GM19240 (cell line): ENCODE measurements around the gene TTLL11.

ENCODE experiments used
- DNase-seq: peaks from one replicate; pipeline ENCODE4 v3.0.0; 2011; ENCODE audit warnings: low spot score; ENCODE audit not compliant: insufficient read length

The TTLL11 gene

DNA sequence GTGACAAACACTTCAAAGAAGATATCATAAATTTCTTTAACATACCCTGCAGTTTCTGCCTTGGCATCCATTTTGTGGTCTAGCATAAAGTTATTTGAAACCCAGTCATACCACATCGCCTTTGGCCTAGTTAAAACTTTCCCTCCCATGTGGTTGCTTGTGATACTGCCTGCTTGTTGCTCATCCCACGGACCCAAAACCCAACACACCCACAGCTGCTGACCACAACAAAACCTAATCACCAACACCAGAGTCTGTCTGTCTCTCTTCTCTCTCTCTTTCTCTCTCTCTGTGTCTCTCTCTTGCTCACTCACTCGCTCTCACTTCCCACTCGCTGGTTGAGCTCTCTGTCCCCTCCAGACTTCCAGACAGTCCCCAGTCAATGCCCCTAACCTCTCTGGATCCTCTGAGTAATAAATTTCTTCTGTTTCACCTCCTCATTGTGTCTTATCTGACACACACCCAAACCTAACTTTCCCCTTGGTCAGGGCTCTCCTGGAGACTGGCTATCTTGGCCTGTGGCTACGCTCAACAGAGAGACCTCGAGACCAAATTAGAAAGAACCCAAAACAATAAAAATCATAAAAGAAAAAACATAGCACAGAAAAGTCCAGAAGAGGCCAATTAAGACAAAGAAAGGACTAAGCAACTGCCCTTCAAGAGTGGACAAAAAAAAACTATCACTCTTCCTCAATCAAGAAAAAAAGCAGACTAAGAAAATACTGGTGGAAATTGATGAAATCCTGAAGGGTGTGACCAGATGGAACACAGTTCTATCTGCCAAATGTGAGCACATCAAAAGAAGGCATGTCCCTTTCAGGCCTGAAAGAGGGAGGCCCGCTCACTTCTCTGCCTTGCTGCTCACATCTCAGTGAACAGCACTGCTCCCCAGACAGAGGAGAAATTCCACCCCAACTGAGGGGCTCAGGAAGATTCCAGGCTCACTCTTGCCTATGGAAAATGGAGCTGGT is 41.5 kb downstream of the TTLL11 start:
- DNase-seq: no peak

DNA sequence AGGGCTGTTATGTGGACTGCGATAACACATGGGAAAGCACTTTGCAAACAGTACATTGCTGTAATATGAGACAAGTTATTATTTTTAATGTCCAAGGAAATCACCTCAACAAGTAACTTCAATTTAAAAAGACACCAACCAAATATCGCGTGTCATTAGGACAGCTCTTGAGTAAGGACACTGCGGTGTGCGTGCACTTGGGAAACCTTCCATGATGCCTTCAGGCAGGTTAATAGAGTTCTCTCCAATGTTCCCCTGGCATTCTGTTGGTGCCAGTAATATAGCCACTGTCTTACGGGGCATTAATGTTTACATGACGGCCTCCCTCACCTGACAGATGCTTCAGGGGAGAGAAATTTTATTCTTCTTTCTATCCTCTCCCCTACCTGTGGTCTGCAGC is 42.9 kb downstream of the TTLL11 start:
- DNase-seq: no peak

DNA sequence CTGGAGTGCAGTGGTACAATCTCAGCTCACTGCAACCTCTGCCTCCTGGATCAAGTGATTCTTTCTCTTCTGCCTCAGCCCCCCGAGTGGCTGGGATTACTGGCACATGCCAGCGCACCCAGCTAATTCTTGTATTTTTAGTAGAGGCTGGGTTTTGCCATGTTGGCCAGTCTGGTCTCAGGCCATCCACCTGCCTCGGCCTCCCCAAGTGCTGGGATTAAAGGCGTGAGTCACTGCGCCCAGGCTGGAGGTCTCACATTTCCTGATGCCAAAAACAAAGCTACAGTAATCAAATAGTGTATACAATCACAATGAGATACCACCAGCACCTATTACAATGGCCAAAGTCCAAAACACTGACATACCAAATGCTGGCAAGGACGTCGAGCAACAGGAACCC is 51.1 kb downstream of the TTLL11 start:
- DNase-seq: no peak

DNA sequence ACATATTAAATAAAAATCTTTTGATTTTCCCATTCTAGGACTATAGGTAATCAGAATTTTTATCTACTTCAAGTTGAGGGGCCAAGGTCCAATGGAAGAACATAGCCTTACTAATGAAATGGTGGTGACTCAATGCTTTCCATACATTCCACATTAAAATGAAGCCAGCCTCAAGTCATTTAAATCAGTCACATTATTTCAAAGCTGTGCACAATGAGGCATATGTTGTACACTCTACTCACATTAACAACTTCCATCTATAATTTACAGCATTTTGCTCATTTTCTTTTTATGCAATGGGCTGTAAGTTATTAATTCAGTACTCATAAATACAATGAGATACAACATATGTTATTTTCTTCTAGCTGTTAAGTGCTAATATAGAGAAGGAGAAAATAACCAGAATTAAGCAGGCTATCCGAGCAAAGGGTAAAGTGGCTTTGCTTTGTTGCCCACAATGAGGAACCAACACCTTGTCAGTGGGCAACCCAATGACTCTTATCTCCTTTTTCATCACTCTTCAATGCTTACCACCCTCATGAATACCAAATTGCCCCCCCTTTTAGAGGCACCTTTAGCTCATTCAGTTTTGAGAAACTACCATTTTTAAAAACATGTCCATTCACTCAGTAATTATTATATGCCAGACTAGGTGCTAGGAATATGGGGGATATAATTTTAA is 52.4 kb downstream of the TTLL11 start:
- DNase-seq: no peak

DNA sequence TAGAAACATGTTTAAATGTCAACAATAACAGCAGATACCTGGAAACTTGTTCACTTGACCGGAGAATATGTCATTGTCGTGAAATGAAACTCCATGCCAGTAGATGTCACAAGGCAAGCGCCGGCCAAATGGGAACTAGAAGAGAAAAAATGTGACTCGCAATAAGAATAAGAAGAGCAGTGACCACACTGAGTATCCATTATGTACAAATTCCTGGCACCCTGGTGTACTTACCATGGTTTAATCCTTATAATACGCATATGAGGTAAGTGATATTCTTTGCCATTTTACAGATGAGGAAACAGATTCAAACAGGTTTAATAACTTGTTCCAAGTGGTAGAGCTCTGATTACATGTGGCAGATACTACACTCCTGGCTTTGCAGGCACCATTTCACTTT is 53.9 kb downstream of the TTLL11 start:
- DNase-seq: no peak

DNA sequence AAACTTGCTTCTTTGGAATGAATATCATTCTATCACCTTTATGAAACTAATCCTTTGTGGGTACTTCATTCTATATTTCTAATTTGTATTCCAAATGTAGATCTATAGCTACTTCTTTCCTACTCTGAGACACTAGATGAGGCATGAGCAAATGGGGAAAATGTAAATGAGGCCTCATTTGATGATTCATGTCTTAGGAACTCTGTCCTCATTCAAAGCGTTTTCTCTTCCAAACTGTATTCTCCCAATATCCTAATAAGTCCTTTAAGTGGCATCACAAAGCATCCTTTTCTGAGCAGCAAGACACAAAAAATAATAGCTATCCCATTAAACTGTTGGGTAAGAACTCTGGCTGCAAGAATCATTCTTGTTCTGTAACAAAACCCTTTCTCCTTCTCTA is 56.1 kb downstream of the TTLL11 start:
- DNase-seq: no peak

DNA sequence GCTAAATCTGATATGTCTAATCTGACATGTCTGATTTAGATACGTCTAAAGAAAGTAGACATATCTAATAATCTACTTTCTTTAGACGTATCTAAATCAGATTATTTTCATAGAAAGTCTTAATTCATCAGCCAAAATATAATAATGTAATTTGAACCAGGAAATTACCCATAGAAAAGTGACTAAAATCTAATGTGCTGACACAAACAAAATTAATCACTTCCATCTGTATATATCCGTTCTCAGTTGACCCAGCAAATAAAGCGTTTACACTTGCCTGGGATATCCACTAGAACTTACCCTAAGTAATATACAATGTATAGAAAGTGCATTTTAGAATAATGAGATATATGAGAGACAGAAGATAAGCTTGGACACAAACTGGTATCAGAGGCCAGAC is 56.7 kb downstream of the TTLL11 start:
- DNase-seq: no peak

DNA sequence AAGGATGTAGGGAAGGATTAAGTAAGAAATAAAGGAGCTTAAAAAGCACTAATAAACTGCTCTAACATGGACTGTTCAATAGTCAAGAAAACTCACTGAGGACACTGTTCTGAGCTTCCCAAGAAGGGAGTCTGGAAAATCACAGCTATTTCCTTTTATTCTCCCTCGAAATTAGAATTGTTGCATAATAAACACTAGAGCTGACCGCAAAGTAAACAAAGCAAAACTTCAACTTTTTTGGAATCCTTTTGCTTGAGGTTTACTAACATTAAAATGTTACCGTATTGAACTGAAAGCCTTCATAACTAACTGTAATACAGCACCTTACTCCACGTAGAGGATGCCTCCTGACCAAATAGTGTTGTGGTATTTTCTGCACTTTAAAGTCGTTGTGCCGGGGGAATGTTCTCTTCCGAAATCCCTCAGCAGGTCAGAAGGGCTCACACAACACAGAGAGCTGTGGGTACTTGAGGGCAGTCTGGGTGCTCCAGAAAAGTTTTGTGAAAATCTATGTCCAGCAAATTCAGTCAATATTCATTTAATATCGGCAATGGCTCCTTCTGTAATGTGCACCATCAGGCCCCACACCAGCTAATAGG is 59.2 kb downstream of the TTLL11 start:
- DNase-seq: no peak

DNA sequence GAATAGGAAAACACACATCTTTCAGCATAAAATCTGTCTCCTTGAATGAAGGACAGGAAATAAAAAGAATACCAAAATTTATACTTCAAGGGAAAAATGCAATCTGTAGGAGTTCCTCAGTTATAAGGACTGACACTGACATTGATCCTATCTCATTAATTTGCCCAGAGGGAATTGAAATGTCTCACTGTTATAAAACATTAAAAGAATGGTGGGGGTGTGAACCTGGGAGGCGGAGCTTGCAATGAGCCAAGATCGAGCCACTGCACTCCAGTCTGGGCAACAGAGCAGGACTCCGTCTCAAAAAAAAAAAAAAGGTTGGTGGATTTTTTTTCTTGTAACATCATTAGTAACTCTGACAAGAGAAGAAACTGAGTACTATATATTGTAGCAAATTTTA is 60.8 kb downstream of the TTLL11 start:
- DNase-seq: no peak

DNA sequence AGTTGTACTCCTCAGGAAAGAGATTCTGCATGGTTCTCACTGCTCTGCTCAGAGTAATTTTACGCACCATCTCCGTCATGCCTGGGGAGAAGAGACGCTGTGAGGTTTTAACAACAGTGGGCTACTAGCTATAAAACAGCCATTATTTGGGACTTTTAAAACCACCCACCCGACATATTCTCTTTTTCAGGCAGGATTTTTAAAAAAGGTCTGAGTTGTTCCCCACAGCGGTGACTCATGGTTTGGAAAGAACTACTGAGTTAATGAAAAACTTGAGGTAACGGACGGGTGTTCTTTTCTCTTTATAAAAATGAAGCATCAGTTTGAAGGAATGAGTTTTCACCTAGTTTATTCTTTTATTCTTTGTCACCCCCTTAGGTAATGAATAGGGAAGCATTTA is 61.3 kb downstream of the TTLL11 start:
- DNase-seq: no peak

DNA sequence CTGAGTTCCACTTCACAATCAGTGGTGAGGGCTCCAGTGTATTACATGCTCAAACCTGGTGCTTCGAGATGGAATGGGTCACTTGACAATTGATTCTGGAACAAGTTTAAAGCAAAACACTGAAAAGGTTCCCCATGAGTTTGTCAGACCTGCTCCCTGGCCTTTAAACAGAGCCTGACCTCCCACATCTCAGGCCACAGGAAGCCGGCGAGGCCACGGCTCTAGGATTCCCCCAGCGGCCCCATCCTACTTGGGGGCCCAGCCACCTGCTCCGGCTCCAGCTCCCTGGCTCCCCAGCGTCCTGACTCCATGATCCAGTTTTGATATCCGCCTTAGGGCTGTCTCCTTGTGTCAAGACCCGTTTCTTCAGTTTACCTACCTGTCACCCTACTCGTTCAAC is 62.0 kb downstream of the TTLL11 start:
- DNase-seq: no peak

DNA sequence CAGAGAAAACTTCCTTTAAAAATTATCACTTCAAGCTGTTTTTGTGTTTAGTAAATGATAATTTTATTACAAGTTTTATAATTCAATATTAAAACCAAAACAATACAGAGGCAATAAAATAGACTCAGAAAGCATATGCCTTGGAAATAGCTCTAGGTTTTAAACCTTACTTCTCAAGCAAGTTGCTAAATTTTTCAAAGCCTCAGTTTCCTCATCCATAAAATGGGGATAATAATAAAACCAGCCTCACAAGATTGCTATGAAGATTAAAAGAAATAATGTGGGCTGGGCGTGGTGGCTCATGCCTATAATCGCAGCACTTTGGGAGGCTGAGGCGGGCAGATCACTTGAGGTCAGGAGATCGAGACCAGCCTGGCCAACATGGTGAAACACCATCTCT is 62.8 kb downstream of the TTLL11 start:
- no peak for DNase-seq

DNA sequence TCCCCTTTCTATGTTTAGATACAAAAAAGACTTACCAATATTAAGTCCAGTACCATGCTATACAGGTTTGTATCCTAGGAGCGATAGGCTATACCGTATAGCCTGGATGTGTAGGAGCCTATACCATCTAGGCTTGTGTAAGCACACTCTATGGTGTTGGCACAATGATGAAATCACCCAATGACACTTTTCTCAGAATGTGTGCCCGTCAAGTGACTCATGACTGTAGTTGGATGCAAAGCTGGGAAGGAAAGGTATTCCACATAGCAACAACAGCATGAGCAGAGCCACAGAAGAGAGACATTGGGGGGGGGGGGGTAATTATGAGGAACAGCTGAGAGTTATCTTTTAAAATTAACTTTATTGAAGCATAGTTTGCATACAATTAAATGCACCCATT is 63.2 kb downstream of the TTLL11 start:
- DNase-seq: no peak

DNA sequence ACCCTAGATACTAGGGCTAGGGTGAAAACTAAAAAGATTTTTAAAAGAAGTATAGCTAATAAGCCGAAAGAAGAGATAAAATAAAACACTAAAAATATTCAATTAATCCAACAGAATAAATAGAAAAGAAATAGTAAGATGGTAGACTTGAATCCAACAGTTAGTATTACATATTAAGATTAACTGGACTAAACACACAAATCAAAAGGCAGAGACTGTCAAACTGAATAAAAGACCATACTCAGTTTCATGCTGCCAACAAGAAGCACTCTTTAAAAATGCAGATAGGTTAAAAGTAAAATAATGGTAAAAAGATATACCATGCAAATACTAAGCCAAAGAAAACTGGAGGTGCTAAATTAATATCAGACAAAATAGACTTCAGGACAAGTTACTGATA is 65.0 kb downstream of the TTLL11 start:
- no peak for DNase-seq

DNA sequence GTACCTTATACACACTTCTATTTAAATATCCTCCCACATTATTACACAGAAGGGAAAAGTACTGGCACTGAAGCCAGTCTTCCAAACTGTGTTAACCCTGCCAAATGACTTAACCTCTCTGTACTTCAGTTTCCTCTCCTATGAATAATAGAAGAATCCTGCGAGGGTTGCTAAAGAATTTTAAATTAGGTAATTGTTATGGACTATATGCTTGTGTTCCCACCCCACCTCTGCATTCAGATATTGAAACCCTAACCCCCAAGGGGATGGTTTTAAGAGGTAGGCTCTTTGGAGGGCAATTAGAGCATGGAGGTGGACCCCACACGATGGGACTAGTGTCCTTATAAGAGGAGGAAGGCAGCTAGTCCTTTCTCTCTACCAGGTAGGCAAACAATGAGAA is 72.7 kb downstream of the TTLL11 start:
- no peak for DNase-seq

DNA sequence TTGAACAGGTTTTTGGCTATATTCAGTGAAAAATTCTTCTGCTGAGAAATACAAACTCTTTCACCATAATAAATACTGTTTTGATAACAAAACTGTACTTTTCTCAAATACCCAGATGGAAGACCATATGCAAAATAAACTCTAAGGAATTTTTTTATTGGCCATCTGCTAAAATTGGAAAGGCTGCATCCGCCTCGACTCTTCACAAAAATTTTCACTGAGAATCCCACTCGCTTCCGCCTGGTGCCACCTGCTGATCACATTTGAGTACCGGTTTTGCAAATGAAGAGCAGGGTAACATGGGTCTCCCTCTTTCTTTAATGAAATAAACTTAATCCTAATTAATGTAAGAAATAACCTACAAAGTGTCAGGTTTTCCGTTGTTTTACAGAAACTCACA is 76.4 kb downstream of the TTLL11 start:
- no peak for DNase-seq

DNA sequence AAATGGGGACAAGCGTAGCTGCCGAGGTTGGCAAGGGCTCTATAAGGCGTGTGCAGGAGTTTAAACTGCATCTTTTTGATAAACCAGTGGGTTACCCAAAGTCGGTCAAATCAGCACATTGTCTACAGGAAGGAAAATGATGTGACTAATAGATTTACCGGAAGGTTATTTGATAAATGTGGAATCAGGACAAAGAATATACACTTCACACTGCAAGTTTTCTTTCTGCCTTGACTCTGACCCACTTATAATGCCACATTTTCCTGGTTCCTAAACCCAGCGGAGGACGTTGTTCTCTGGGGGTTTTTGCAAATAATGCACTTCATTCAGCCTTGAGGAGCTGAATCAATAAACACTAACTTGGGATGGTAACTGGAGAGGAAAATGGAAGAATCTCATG is 76.8 kb downstream of the TTLL11 start:
- no peak for DNase-seq

DNA sequence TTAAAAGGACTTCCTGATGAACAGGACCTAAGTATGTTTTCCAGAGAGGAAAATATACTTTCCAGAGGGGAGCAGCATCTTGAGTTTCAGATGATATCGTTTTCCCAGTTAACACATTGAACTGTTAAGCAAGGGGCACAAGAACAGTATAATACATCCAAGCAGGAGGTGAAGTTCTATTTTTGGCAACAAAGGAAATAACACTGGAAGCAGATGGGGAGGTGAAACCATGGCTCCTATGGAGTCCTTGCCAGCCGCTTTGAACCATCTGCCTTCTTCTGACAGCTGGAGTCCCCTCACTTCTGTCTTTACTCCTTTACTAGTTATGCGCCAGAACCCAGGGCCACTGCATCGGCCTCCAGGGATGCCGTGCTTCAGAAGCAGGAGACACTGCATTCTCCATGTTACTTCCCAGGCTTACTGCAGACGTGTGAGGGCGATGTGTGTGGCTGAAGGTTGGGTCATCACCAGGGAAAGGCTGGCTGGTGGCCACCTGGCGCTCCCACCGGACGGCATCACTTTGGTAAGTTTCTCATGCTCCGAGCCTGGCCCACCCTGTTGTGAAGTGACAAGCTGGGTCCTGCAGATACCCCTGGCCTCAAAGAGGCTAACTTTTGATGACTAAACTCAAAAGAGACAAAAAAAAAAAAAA is 77.8 kb downstream of the TTLL11 start:
- no peak for DNase-seq

DNA sequence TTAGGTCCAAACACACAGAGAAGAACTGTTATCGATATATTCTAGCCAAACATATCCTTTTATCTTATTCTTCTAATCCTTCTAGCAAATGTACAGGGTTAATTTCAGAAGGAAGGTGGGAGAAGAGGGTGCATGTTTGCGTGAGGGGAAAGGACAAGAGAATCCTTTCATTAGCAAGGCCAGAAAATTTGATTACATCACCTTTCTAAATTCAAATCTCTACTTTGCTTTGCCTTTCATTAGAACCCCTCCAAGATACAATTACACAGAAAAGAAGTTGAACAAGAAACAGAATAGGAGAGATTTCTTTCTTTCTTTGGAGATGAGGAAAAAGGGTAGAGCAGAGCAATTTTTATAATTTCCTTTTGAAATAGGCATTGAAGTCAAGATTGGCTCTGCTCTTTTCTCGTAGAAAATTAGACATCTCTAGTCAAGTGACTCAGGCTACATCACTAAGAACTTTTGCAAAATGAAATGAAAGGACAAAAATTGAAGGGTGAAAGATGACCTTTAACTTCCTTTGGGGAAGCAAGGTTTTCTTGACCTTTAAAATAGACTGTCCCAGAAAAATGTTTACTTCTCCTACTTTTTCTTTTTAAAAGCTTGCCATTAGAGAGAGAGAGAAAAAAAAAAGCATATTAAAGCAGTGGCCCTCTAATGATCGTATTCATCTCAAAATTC is 81.2 kb downstream of the TTLL11 start:
- no peak for DNase-seq

DNA sequence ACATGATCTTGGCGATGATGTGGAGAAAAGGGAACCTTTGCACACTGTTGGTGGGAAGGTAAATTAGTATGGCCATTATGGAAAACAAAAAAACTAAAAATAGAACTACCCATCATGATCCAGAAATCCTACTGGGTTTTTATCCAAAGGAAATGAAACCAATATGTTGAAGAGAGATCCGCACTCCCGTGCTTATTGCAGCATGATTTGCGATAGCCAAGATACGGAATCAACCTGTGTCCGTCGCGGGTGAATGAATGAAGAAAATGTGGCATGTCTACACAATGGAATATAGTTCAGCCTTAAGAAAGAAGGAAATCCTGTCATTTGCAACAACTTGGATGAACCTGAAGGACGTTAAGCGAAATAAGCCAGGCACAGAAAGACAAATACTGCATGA is 84.5 kb downstream of the TTLL11 start:
- no peak for DNase-seq

DNA sequence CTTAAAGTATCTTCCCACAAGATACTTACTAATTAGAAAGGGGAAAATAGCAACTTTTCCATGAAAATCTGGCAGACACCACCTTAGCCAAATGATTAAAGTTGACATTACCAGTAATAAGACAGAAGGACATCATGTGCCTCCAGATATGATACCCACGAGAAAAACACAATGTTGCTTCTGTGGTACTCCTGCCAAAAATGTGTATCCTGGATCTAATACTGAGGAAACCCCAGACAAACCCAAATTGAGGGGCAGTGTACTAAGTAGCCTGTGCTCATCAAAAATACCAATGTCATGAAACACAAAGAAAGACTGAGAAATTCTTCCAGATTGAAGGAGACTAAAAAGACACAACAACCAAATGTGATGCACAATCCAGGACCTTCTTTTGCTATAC is 85.3 kb downstream of the TTLL11 start:
- no peak for DNase-seq
